GM18499 (cell line): ENCODE measurements around the gene CCDC179.

Source experiments
- ATAC-seq: cut with Tn5 transposase; IDR thresholded peaks from one replicate; pipeline ENCODE4 v1.9.1; 2021; ENCODE audit warnings: moderate number of reproducible peaks; ENCODE audit not compliant: insufficient read depth, unreplicated experiment

Gene CCDC179

GRCh38 chr11:22808571-22809197 is 51.6 kb downstream of the CCDC179 start:
- ATAC-seq, result no peak

- peak; percentile 97 for ATAC-seq
Observed at GRCh38 chr11:22807855-22808570, 52.3 kb downstream of the CCDC179 start.

GRCh38 chr11:22807391-22807790 is 52.9 kb downstream of the CCDC179 start:
- ATAC-seq, result no peak

GRCh38 chr11:22802861-22803260 is 57.4 kb downstream of the CCDC179 start:
- no peak for ATAC-seq

GRCh38 chr11:22800482-22800881 is 59.8 kb downstream of the CCDC179 start:
- ATAC-seq, result no peak

GRCh38 chr11:22798901-22799300 is 61.4 kb downstream of the CCDC179 start:
- ATAC-seq, result no peak

- no peak for ATAC-seq
Observed at GRCh38 chr11:22797047-22797446, 63.2 kb downstream of the CCDC179 start.
